Measurements from ENCODE around the gene PTPRN2.
"Not testable (repeated sequence)": the region's sequence is repeated elsewhere in the genome, so short reads cannot be mapped to it uniquely, and the experiment has no call there.

Gene PTPRN2

DNA sequence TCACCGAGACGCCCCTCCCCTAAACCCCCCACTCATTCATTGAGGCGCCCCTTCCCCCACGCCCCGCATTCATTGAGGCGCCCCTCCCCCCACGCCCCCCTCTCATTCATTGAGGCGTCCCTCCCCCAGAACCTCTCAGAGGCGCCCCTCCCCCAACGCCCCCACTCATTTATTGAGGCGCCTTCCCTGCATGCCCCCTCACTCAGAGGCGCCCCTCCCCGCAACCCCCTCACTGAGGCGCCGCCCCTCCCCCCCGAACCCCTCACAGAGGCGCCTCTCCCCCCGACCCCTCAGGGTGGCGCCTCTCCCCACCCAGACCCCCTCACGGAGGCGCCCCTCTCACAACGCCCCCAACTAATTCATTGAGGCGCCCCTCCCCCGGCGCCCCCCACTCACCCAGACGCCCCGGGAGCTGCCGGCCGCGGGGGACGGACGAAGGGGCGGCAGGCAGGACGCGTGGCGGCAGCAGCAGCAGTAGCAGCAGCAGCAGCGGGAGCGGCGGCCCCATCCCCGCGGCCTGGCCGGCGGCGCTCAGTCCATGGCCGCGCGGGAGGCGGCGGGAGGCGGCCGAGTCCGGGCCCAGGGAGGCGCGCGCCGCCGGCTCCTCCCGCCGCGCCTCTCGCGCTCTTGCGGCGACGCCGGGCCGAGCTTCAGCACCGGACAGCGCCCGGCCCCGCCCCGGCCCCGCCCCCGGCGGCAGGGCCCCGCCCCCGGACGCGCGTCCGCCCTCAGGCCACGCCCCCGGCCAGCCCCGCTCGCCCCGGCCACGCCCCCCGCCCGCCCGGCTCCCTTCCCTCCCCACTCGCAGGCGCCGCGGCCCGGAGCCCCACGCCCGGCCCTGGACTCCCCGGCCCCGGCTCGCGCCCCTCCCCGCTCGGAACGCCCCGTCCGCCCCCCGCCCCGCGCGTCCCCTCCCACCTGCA lies at the start of gene PTPRN2:
Gene PTPRN2 (minus strand): TSS at position 662 of the 923 bp plus-strand sequence.
- DNase-seq: no peak

DNA sequence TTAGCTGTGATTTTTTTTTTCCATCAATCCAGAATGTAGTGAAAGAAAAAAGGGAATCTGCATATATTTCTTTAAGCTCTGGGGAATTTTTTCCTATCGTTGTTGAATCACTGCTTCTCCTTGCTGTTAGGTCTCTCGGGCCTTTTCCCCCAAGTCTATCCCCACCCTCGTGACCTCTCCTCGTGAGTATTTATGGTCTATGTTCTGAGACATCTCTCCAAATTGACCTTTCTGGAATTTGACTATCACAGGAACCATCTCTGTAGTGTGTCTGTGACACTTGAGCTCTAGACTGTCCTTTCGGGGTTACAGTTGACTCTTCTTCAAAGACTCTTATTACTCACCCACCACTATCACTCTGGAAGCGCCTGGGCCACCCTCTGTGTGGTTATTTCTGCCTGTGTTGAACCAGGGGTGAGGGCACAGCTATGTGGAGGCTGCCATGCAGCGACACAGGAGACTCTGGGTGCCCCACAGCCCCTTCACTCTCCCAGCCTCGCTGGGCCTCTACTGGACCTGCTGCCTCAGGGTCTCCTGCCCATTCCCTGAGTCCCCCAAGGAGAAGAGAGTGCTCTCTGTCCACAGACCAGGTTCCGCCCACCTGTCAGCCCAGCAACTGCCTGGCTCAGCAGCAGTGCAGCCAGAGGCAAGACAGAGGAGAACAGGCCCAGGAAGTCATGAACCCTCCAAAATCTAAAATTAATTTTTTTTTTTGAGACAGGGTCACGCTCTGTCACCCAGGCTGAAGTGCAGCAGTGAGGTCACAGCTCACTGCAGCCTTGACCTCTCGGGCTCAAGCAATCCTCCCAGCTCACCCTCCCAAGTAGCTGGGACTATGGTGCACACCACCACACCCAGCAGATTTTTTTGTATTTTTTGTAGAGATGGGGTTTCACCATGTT lies 45.7 kb upstream of the PTPRN2 start:
- DNase-seq: no peak

DNA sequence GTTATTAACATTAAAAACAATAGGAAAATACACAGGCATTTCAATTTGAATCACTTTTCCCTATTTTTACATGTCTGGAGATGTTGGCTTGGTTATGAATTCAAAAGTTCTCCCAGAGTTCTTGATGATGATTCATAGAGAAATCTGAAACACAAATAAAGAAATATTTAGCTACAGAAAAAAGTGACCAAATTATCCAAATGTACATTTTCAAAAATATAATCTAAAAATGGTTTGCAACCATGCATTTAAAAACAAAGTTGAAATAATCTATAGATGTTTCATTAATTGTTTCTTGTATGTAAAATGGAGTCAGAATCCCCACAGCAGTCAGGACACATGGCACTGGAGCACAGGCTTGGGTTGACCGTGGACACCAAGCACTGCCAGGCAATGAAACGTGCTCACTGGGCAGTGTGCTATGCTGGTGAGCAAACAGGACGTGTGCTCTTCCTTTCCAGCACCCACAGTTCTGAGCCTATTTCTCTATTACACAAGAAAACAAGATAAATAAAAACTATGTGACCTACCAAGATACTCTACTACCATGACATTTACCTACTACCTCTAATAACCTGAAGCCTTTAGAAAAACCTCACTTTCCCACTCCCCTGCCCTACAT lies 44.1 kb upstream of the PTPRN2 start:
- no peak for DNase-seq

DNA sequence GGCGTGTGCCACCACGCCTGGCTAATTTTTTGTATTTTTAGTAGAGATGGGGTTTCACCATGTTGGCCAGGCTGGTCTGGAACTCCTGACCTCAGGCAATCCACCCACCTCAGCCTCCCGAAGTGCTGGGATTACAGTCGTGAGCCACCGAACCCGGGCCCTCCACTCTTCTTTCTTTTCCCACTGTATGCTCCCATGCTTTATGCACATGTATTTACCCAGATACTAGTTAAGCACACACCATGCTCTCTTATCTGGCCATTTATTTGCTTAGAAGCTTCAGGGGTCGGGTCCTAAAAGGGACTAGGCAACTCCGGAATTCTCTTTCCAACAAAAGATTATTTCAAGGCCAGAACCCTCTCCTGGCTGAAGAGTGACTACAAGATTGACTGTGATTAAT lies 38.7 kb upstream of the PTPRN2 start:
- DNase-seq: not testable (repeated sequence)

DNA sequence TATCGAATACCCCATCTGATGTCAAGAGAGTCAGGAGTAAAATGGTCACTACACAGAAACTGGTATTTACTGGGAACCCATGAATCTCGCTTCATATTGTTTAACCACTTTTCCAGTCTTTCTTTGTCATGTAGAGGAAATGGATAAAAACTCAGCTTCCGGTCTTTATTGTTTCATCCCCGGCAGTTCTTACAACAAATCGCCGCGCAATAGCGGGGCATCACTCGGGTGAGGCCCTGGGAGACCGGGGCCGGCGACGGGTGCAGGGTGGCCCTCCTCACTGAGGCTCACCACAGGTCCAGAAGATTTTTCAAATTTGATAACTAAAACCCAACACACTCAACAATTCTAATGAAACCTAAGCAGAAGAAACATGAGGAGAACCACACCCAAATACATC lies 35.6 kb upstream of the PTPRN2 start:
- DNase-seq: no peak

DNA sequence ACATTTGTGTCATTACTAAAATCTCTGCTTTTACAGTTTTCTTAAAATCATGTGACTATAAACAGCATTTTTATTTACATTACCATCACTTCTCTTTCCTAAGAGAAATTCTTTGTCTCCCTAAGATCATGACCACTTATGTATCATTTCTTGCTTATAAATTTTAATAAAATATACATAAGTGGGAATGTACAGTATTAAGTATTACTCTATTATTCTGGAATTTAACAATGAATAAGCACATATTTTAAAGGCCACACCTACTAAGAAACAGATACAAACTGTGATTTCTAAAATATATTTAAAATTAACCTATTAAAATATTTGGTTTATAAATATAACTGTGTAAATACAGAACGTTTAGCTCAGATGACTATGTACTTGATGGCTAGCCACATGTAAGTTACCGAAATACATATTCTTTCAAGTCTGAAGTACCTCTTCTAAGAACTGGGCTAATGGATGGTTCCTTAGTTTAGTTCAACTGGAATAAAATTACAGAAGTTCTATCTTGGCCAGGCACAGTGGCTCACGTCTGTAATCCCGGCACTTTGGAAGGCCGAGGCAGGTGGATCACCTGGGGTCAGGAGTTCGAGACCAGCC lies 33.3 kb upstream of the PTPRN2 start:
- no peak for DNase-seq

DNA sequence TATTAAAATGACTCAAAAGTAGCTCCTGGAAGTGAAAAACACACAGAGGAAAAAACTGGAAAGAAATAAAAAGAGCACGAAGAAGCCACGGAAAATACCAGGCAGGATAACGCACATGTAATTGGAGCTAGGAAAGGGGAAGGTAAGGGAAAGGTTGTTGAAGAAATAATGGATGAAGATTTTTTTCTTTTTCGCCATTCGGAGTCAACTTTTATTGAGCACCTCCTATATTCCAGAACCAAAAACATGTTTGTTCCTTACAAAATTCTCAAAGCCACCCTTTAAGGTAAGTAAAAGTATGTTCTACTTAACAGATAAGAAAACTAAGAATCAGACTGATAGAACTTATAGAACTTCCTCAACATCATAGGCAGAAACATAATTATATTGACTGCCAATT lies 32.8 kb upstream of the PTPRN2 start:
- no peak for DNase-seq

DNA sequence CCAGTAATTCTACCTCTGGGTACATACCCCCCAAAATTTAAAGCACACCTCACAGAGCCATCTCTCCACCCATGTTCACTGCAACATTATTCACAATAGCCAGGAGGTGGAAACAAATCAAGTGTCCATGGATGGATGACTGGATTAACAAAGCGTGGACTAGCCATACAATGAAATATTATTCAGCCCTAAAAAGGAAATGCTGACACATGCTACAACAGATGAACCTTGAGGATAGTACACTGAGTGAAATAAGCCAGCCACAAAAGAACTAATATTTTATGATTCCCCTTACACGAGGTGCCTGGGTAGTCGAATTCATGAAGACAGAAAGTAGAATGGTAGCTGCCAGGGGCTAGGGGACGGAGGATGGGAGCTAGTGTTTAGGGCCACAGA lies 31.1 kb upstream of the PTPRN2 start:
- no peak for DNase-seq

DNA sequence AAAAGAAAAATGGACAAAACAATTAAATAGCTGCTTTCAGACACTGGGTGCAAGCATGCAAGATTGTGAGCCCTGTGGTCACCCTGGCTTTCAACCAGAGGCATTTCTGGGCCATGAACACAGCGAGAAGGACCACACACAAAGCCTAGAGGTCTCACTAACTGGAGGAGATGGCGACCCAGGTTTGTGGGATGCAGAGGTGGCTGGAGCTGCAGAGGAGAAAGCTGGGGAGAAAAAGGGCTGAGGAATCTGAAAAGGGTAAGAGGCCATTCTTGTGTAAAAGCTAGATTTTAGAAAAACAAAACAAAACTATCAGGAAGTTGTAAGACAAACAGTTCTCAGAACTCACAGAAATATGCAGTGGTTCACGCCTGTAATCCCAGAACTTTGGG lies 30.1 kb upstream of the PTPRN2 start:
- DNase-seq: no peak

DNA sequence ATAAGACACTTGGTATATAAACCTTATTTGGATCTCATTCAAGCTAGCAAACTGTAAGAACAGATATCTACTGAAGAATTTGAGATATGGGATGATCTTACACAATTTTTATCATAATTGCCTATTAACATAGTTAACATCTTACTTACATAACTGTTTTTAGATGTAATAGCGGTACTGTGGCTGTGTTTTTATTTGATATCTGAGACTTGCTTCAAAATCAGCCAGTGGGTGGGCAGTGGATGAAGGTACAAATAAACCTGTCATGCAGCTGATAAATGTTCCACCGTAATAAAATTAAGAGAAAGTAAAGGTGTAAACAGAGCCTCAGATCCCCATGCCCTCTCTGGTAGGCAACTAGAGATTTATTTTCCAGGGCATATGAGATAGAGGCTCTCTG lies 28.4 kb upstream of the PTPRN2 start:
- DNase-seq: no peak

DNA sequence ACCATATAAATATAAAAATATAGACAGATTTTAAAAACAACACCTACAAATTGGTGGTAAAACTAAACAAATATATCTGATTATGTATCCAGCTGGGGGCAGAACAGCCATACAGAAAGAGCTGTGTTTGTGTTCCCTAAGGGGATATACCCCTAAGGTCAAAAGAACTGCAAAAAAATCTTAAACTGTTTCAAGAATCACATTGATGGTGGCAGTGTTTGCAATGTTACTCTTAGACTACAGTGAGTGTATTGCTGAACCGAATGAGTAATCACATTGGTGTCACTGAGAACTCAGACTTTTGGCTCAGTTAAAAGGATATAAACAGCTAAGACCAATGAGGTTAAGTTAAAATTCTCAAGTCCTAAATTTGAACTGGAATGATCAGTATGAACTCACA lies 27.1 kb upstream of the PTPRN2 start:
- no peak for DNase-seq

DNA sequence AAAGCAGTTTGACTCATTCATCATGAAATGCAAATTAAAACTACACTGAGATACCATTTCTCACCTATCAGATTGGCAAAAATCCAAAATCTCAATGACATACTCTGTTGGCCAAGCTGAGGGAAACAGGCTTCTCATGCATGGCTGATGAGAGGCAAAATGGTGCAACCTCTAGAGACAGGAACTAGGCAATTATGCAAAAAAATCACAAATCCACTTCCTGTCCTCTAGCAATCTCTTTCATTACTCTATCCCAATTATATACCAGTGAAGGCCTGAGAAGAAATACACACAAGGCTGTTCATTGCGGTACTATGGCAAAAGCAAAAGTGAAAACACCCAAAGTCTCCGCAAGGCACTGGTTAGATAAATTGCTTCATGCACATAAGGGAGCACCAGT lies 25.9 kb upstream of the PTPRN2 start:
- no peak for DNase-seq

DNA sequence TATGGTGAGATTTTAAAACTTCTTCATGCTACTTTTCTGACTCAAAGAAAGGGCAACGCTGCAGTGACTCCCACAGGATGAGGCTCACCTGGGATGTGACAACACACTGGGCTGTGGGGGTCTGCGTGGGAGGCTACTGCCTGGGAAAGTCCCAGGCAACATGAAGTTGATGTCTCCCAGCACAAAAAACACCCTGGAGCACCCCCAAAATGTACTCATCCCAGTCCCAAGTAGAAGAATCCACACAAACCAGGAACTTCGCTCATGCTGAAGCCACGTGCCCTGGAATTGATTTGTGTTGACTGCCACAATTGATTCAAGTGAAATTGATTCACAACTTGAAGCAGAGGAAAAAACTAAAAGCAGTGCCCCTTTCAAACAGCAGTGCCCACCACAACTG lies 24.9 kb upstream of the PTPRN2 start:
- DNase-seq: no peak

DNA sequence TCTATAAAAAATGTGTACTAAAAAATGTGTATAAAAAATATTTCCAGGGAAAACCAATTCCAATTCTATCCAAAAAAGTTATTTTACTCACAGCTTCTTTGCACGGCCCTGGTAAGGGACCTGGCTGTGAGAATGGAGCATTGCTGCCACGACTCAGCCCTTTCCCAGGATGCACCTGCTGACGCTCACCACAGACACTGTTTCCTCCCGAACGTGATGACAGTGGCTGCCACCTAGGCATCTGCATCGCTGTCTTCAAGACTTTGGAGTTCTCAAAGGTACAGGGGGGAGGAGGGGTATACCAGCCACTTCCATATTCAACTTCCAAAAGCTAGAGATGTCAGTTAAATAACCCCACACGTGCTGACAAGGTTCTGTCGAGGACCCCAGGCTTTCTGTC lies 23.9 kb upstream of the PTPRN2 start:
- no peak for DNase-seq

DNA sequence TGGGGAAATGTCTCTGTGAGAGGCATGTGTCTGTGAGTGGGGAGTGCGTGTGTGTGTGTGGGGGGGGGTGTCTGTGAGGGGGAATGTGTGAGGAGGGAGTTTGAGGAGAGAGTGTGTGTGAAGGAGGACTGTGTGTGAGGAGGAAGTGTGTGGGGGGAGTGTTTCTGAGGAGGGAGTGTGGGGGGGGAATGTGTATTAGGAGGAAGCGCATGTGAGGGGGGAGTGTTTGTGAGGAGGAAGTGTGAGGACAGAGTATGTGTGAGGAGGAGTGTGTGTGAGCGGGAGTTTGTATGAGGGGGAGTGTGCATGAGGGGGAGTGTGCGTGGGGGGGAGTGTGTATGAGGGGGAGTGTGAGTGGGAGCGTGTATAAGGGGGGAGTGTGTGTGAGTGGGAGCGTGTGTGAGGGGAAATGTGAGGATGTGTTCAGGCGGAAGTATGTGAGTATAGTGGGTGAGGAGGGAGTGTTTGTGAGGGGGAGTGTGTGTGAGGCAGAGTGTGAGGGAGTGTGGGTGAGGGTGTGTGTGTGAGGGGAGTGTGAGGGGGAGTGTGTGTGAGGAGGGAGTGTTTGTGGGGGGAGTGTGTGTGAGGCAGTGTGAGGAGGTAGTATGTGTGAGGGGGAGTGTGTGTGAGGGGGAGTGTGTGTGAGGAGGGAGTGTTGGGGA lies 21.8 kb upstream of the PTPRN2 start:
- no peak for DNase-seq

DNA sequence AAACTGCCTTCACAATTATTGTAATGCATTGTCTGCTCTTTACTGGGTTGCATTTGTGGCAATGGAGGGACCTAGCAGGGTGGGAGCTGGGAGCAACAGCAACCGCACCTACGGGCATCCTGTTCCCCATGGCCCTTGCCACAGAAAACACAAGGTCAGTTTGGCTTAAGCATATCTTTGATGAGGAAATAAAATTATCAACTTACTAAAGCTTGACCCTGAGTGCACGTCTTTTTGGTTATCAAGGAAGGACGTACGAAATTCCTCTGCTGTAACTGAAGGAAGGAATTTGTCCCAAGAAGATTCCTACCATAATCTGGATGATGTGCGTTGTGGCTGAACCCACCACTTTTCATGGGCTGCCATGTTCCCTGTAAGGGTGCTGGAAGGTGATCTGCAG lies 19.9 kb upstream of the PTPRN2 start:
- no peak for DNase-seq

DNA sequence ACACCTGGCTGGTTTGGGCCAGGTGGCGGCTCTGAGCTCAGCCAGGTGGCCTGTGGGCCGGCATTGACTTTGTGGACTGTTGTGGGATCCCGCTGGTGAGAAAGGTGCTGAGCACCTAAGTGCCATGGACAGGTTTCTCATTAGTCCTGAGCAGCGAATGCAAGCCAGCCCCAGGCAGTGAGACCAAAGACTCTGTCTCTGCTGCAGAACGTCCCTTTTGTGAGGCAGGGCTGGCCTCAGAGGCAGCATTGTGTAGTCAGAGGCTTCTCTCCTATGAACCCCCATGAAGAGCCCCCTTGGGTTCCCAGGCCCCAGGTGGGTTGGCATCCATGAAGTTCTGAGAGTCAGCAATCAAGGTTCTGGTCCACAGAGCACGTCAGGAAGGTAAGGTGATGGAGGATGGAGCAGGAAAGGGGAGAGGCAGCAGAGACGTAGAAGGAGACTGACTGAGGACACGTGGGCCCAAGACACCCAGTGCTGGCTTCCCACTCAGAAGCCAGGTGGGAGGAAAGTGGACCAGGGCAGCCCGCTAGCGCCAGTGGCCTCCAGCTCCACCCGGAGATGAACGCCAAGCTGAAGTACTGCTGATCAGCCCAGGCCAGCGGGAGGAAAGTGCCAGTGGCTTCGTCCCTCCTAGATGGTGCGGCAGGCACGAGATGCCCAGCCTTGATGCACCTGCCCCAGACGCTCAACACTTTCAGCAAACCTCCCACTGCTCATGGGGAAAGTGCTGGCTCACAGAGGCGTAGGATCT lies 19.2 kb upstream of the PTPRN2 start:
- DNase-seq: no peak

DNA sequence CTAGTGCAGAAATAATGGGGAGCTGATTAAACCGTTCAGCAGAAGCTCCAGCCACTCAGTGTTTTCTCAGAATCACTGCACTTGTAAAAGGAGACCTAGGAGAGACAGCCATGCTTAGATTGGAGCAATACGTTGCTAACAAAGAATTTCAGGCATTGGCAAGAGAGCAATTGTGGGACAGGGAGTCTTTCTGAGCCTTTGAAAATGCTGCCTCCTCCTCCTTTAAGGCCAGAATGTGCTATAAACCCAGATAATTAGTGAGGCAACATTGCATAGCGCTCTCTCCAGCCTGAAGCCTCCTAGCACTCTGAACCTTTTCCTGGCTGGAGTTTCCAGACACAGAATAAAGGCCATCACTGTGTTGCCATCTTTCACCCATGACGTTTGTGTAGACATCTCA lies 18.5 kb upstream of the PTPRN2 start:
- no peak for DNase-seq

DNA sequence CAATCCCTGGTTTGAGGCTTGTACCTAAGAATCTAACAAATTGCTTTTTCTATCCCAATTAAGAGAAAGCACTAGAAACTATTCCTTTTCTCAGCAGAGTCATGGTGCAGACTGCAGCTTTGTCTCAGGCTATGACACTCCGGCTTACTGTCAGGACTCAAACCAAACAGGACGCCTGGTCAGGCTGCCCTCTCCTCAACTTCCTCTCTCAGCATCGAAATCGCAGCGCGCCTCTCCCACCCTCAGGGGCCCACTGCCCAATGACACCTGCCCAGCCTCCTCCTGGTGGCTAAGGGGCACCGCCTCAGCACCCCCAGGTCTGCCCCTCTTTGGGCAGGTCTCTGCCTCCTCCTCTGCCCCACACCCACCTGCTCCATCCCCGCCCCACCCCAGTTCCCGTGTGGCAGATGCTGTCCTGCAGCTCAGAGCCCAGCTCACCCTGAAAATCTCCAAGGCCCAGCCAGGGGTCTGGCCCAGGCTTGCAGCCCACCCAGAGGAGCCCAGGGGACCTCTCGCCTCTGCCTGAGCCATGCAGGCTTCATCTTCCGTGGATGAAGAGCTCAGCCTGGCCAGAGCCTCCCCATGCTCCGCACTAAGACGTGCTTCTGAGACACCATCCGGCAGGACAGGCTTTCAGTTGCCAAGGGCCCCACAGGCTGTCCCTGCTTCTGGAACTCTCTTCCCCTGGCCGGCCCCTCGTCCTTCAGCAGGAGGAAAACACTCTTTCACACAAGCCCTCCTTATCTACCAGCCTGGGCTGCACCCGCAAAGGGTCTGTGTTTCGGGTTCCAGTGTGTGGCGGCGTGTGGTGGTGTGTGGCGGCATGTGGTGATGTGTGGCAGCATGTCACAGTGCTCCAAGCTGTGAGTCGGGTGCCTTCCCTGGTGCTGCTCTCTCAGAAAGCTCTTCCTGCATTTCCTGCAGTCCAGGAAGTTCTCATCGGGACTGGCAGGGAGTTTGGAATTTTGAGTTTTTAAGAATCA lies 16.4 kb upstream of the PTPRN2 start:
- DNase-seq: no peak

Data from SIG-M5 (cell line).